Natural killer cell (primary cell): ENCODE measurements around the gene MEF2A. TPM values are rescaled to one million over a fixed set of nuclear protein-coding genes. Genes with fewer than 3 reads are reported as not detected.

Experiments
- ATAC-seq, 3 donors: fragments of 150-1000 bp in 2 of 3; fragments of 200-7000 bp in 1 of 3; cut with Tn5 transposase; 1 replicate in 1 of 3; 2 replicates in 2 of 3; pipeline ENCODE4 v1.10.0; 2021; ENCODE audit warnings: mild to moderate bottlenecking in 2 of 3, moderate library complexity in 2 of 3
- DNase-seq, 2 donors: peaks; one replicate each; pipeline versions ENCODE4 v3.0.0 to v3.0.0-alpha.2; 2013 to 2021; ENCODE audit warnings: mixed read lengths in 1 of 2
- H3K27ac ChIP-seq: one replicate; pipeline ENCODE4 v1.5.1; 2013; ENCODE audit warnings: mild to moderate bottlenecking, low read length
- H3K27me3 ChIP-seq: one replicate; pipeline ENCODE4 v1.6.1; 2013; ENCODE audit warnings: low read length; ENCODE audit not compliant: control insufficient read depth, insufficient read depth
- H3K36me3 ChIP-seq: one replicate; pipeline ENCODE4 v1.6.1; 2013; ENCODE audit warnings: low read length; ENCODE audit not compliant: control insufficient read depth, insufficient read depth
- H3K4me1 ChIP-seq: one replicate; pipeline ENCODE4 v1.6.1; 2013; ENCODE audit warnings: low read length; ENCODE audit not compliant: control insufficient read depth, insufficient read depth
- H3K4me3 ChIP-seq: one replicate; pipeline ENCODE4 v1.5.1; 2013; ENCODE audit warnings: low read length
- H3K9me3 ChIP-seq: one replicate; pipeline ENCODE4 v1.6.1; 2013; ENCODE audit warnings: low read length; ENCODE audit not compliant: control insufficient read depth, insufficient read depth
- H3K27ac Mint-ChIP-seq, 2 donors: one replicate each; pipeline ENCODE4 v1.8.0; 2022; ENCODE audit warnings: mild to moderate bottlenecking in 2 of 2, mixed read lengths in 2 of 2, moderate library complexity in 1 of 2
- H3K27me3 Mint-ChIP-seq, 2 donors: one replicate each; pipeline ENCODE4 v1.8.0; 2022; ENCODE audit warnings: low read depth in 2 of 2, mixed read lengths in 2 of 2
- H3K36me3 Mint-ChIP-seq: one replicate; pipeline ENCODE4 v1.8.0; 2022; ENCODE audit warnings: mixed read lengths
- H3K4me1 Mint-ChIP-seq, 2 donors: one replicate each; pipeline ENCODE4 v1.8.0; 2022; ENCODE audit warnings: mixed read lengths in 2 of 2
- H3K4me3 Mint-ChIP-seq: one replicate; pipeline ENCODE4 v1.8.0; 2022; ENCODE audit warnings: mild to moderate bottlenecking, moderate library complexity, mixed read lengths
- H3K9me3 Mint-ChIP-seq, 2 donors: one replicate each; pipeline ENCODE4 v1.8.0; 2022; ENCODE audit warnings: mixed read lengths in 2 of 2
- WGBS: methylation state at CpG from one replicate; pipeline ENCODE4 v1.1.7; 2013; ENCODE audit warnings: missing lambda C conversion rate; ENCODE audit not compliant: insufficient coverage; 5-methylcytosine and 5-hydroxymethylcytosine counted together
- intact Hi-C: fragments of 100-400 bp; cut with micrococcal nuclease; formaldehyde crosslinking; loops from one replicate; pipeline ENCODE4 v1.14.2; 2022
- total RNA-seq, 4 donors: library from RNA; stranded (reverse); fragments of 120-200 nt in 1 of 4; gene quantifications; one replicate each; pipeline versions ENCODE4 v1.2.3 to v1.2.4, GENCODE V29; 2013 to 2022
- TF ChIP-seq, protein P1 (sequence below): fragments of 200-600 bp; IDR thresholded peaks from one replicate; pipeline ENCODE4 v1.8.0; 2022; ENCODE audit warnings: antibody characterized with exemption

The MEF2A gene
- total RNA-seq, 3 donors from 2014 or later (not counting 1 experiment from before 2014, with no cell fraction given): 31.1 to 33.9 (median 33.6) TPM

GRCh38 chr15:99752556-99752955 is 186.8 kb downstream of the MEF2A start:
- no peaks in the 10 kb centered on the region for H3K4me1 Mint-ChIP-seq
- no peak overlapping the region for H3K4me3 Mint-ChIP-seq
- H3K9me3 ChIP-seq: no peaks in the 10 kb centered on the region
- H3K4me3 ChIP-seq: no peak overlapping the region
- peaks cover 5% of the 10 kb centered on the region for H3K4me1 ChIP-seq
- DNase-seq (no peak), ATAC-seq (no peak)
- no peak overlapping the region for H3K27ac ChIP-seq
- no peaks in the 10 kb centered on the region for H3K9me3 Mint-ChIP-seq
- no peaks in the 10 kb centered on the region for H3K27me3 ChIP-seq
- H3K27ac Mint-ChIP-seq: no peak overlapping the region
- no peaks in the 10 kb centered on the region for H3K36me3 Mint-ChIP-seq
- H3K27me3 Mint-ChIP-seq: no peaks in the 10 kb centered on the region
- H3K36me3 ChIP-seq: no peaks in the 10 kb centered on the region
- WGBS: 81% methylated on average over 4 of the region's 4 CpGs
- TF ChIP-seq, protein P1, sequence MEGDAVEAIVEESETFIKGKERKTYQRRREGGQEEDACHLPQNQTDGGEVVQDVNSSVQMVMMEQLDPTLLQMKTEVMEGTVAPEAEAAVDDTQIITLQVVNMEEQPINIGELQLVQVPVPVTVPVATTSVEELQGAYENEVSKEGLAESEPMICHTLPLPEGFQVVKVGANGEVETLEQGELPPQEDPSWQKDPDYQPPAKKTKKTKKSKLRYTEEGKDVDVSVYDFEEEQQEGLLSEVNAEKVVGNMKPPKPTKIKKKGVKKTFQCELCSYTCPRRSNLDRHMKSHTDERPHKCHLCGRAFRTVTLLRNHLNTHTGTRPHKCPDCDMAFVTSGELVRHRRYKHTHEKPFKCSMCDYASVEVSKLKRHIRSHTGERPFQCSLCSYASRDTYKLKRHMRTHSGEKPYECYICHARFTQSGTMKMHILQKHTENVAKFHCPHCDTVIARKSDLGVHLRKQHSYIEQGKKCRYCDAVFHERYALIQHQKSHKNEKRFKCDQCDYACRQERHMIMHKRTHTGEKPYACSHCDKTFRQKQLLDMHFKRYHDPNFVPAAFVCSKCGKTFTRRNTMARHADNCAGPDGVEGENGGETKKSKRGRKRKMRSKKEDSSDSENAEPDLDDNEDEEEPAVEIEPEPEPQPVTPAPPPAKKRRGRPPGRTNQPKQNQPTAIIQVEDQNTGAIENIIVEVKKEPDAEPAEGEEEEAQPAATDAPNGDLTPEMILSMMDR: no peak
- intact Hi-C loops: no loop called here

GRCh38 chr15:99753066-99753465 is 187.3 kb downstream of the MEF2A start:
- Histone ChIP-seq H3K27ac (no peak overlapping the region), H3K36me3 (no peaks in the 10 kb centered on the region), H3K4me1 (peaks cover 5% of the 10 kb centered on the region), H3K9me3 (no peaks in the 10 kb centered on the region), H3K27me3 (no peaks in the 10 kb centered on the region), H3K4me3 (no peak overlapping the region)
- TF ChIP-seq, protein P1: no peak
- no peaks in the 10 kb centered on the region for H3K9me3 Mint-ChIP-seq
- H3K36me3 Mint-ChIP-seq: no peaks in the 10 kb centered on the region
- no peak for ATAC-seq
- 88% methylated on average over 4 of the region's 4 CpGs for WGBS
- H3K27me3 Mint-ChIP-seq: no peaks in the 10 kb centered on the region
- no peaks in the 10 kb centered on the region for H3K4me1 Mint-ChIP-seq
- no peak overlapping the region for H3K4me3 Mint-ChIP-seq
- DNase-seq: no peak
- intact Hi-C loops: no loop called here
- no peak overlapping the region for H3K27ac Mint-ChIP-seq

- Histone ChIP-seq H3K4me3 (no peak overlapping the region), H3K36me3 (no peaks in the 10 kb centered on the region), H3K27ac (no peak overlapping the region), H3K4me1 (peaks cover 5% of the 10 kb centered on the region), H3K27me3 (no peaks in the 10 kb centered on the region), H3K9me3 (no peaks in the 10 kb centered on the region)
- Mint-ChIP-seq H3K4me3 (no peak overlapping the region), H3K36me3 (no peaks in the 10 kb centered on the region), H3K9me3 (no peaks in the 10 kb centered on the region), H3K4me1 (no peaks in the 10 kb centered on the region), H3K27me3 (peaks cover 3 to 8% of the 10 kb centered on the region in 2 donors), H3K27ac (no peak overlapping the region)
- ATAC-seq: peak in 2 of 3 donors; percentile 83 to 88
- intact Hi-C loops: loop anchor here (1.0 to 5.0 kb wide), 3 partner anchors 54 to 483 kb away; no protein-coding TSS in a partner anchor
- WGBS: 4% methylated on average over 5 of the region's 7 CpGs
- DNase-seq: peak in 1 of 2 donors; percentile 79
- TF ChIP-seq, protein P1: peak; percentile 76
Measured at GRCh38 chr15:99755692-99756409, 190.1 kb downstream of the MEF2A start.

- H3K27me3 Mint-ChIP-seq: peaks cover 9 to 18% of the 10 kb centered on the region in 2 donors
- H3K4me3 ChIP-seq: no peak overlapping the region
- H3K27me3 ChIP-seq: peaks cover 2% of the 10 kb centered on the region
- ATAC-seq (no peak), DNase-seq (no peak)
- H3K9me3 ChIP-seq: no peaks in the 10 kb centered on the region
- no peaks in the 10 kb centered on the region for H3K4me1 Mint-ChIP-seq
- intact Hi-C loops: no loop called here
- H3K36me3 ChIP-seq: no peaks in the 10 kb centered on the region
- H3K27ac Mint-ChIP-seq: no peak overlapping the region
- H3K4me3 Mint-ChIP-seq: no peak overlapping the region
- TF ChIP-seq, protein P1: no peak
- 83% methylated on average over 1 of the region's 1 CpG for WGBS
- no peaks in the 10 kb centered on the region for H3K4me1 ChIP-seq
- no peaks in the 10 kb centered on the region for H3K36me3 Mint-ChIP-seq
- H3K9me3 Mint-ChIP-seq: no peaks in the 10 kb centered on the region
- H3K27ac ChIP-seq: no peak overlapping the region
Measured at GRCh38 chr15:99762288-99762687, 196.5 kb downstream of the MEF2A start.
